Endothelial cell of umbilical vein (primary cell): ENCODE measurements around the gene MCM3. TPM values are rescaled to one million over a fixed set of nuclear protein-coding genes. Genes with fewer than 3 reads are reported as not detected.

ENCODE experiments used
- BruUV-seq: library from RNA; stranded (reverse); fragments of 400-500 nt; replicated peaks from 2 replicates; lab custom pipeline; 2021; lab: Mats Ljungman, UMichigan
- CTCF ChIA-PET: fragments of 300-600, 350-600 bp; sonication (Branson Sonifier 250); formaldehyde crosslinking; loops from one replicate; lab custom pipeline; 2021; ENCODE audit warnings: antibody characterized with exemption, inconsistent platforms; lab: Charles Lee
- POLR2A ChIA-PET: fragments of 300-600, 350-600 bp; sonication (Branson Sonifier 250); formaldehyde crosslinking; loops from one replicate; lab custom pipeline; 2021; ENCODE audit warnings: antibody characterized with exemption, inconsistent platforms; lab: Charles Lee
- DNase-seq: peaks from one replicate; pipeline ENCODE4 v3.0.0-alpha.2; 2011; ENCODE audit warnings: low read depth, low spot score
- FAIRE-seq: peaks from 2 replicates; lab custom pipeline; 2011; peaks lifted over from hg19 to GRCh38; lab: Jason Lieb, UNC
- H2AFZ ChIP-seq: 2 replicates; pipeline ENCODE4 v1.6.0; 2012; ENCODE audit warnings: low read depth, low read length, control low read depth, inconsistent platforms
- H3K27ac ChIP-seq: 2 replicates; pipeline ENCODE4 v1.5.1; 2011; ENCODE audit warnings: low read depth, mild to moderate bottlenecking, control low read depth, low read length, moderate library complexity; ENCODE audit not compliant: insufficient read depth
- H3K27me3 ChIP-seq, 2 experiments: 2 replicates each; pipeline versions ENCODE4 v1.6.0 to v1.6.1; 2011; ENCODE audit warnings: low read length in 2 of 2, mixed read lengths in 1 of 2; ENCODE audit not compliant: control insufficient read depth in 2 of 2, insufficient read depth in 2 of 2
- H3K36me3 ChIP-seq, 2 experiments: 2 replicates in 1 of 2; 3 replicates in 1 of 2; pipeline ENCODE4 v1.5.1; 2011; ENCODE audit warnings: low read length in 2 of 2, mild to moderate bottlenecking in 1 of 2, moderate library complexity in 1 of 2; ENCODE audit not compliant: control insufficient read depth in 2 of 2, insufficient read depth in 2 of 2; ENCODE audit errors: extremely low read depth in 1 of 2
- H3K4me1 ChIP-seq: 3 replicates; pipeline ENCODE4 v1.5.1; 2011; ENCODE audit warnings: mild to moderate bottlenecking, low read length; ENCODE audit not compliant: control insufficient read depth, insufficient read depth; ENCODE audit errors: extremely low read depth
- H3K4me2 ChIP-seq: 2 replicates; pipeline ENCODE4 v1.6.1; 2011; ENCODE audit warnings: low read length, control low read depth, mixed read lengths; ENCODE audit not compliant: insufficient read depth
- H3K4me3 ChIP-seq, 3 experiments: fragments of 200-600 bp in 1 of 3; sonication (generic), shearing (Covaris generic) in 1 of 3; replicated peaks in 1 of 3; 2 replicates each; pipeline ENCODE4 v1.5.1; 2011 to 2016; ENCODE audit warnings: control low read depth in 3 of 3, low read length in 3 of 3, mild to moderate bottlenecking in 2 of 3, inconsistent platforms in 1 of 3, low read depth in 1 of 3, moderate library complexity in 1 of 3; ENCODE audit not compliant: insufficient read depth in 1 of 3
- H3K79me2 ChIP-seq: 2 replicates; pipeline ENCODE4 v1.6.0; 2012; ENCODE audit warnings: low read length, inconsistent platforms; ENCODE audit not compliant: control insufficient read depth, insufficient read depth
- H3K9ac ChIP-seq: replicated peaks from 2 replicates; pipeline ENCODE3; 2011; ENCODE audit warnings: low read length, control low read depth; ENCODE audit not compliant: insufficient read depth; ENCODE audit errors: extremely low read depth
- H3K9me1 ChIP-seq: replicated peaks from 3 replicates; pipeline ENCODE4 v1.6.0; 2011; ENCODE audit warnings: mild to moderate bottlenecking, low read length; ENCODE audit not compliant: control insufficient read depth, insufficient read depth; ENCODE audit errors: extremely low read depth
- H3K9me3 ChIP-seq: replicated peaks from 2 replicates; pipeline ENCODE4 v1.5.1; 2012; ENCODE audit warnings: low read length, inconsistent platforms; ENCODE audit not compliant: control insufficient read depth, insufficient read depth
- H4K20me1 ChIP-seq: replicated peaks from 2 replicates; pipeline ENCODE3; 2011; ENCODE audit warnings: mild to moderate bottlenecking, low read length; ENCODE audit not compliant: control insufficient read depth, insufficient read depth; ENCODE audit errors: extremely low read depth
- EZH2 ChIP-seq: IDR thresholded peaks from 2 replicates; pipeline ENCODE4 v1.6.1; 2012; ENCODE audit warnings: borderline replicate concordance, low read depth, mild to moderate bottlenecking, moderate library complexity, low read length, inconsistent platforms; ENCODE audit not compliant: severe bottlenecking
- FOS ChIP-seq: IDR thresholded peaks from 2 replicates; pipeline ENCODE4 v1.6.1; 2011; ENCODE audit warnings: mild to moderate bottlenecking, low read length, moderate library complexity, borderline replicate concordance; ENCODE audit not compliant: insufficient read depth
- GATA2 ChIP-seq: IDR thresholded peaks from 2 replicates; pipeline ENCODE4 v1.7.0; 2011; ENCODE audit warnings: low read depth, mild to moderate bottlenecking, moderate library complexity, mixed read lengths, low read length; ENCODE audit not compliant: insufficient read length, insufficient read depth
- JUN ChIP-seq: IDR thresholded peaks from 2 replicates; pipeline ENCODE4 v1.6.1; 2011; ENCODE audit warnings: borderline replicate concordance, low read depth; ENCODE audit not compliant: insufficient read length, insufficient read depth
- MAX ChIP-seq: IDR thresholded peaks from 2 replicates; pipeline ENCODE4 v1.6.1; 2011; ENCODE audit not compliant: insufficient read depth, insufficient read length
- MYC ChIP-seq: IDR thresholded peaks from one replicate; pipeline ENCODE4 v1.6.1; 2011; ENCODE audit warnings: mild to moderate bottlenecking, low read depth, low read length
- POLR2A ChIP-seq: IDR thresholded peaks from 2 replicates; pipeline ENCODE4 v1.6.1; 2012; ENCODE audit warnings: low read depth, mild to moderate bottlenecking, control low read depth, low read length
- POLR2AphosphoS5 ChIP-seq: IDR thresholded peaks from 2 replicates; pipeline ENCODE4 v1.6.1; 2012; ENCODE audit warnings: low read depth, mild to moderate bottlenecking, control low read depth, low read length, moderate library complexity; ENCODE audit not compliant: insufficient read depth
- dilution Hi-C: fragments of 300-500 bp; cut with MboI; formaldehyde crosslinking; loops from one replicate; pipeline ENCODE4 v1.15.0; 2019; ENCODE audit warnings: low sequenced_read_pairs; ENCODE audit not compliant: extremely low pct_ligation_motif_present
- intact Hi-C: fragments of 100-400 bp; cut with micrococcal nuclease; formaldehyde crosslinking; loops from one replicate; pipeline ENCODE4 v1.10.0; 2022
- polyA plus RNA-seq, 4 experiments: library from polyadenylated mRNA; depleted of rRNA in 3 of 4; stranded (reverse) in 3 of 4; unstranded in 1 of 4; fragments of >200 nt; gene quantifications; 2 replicates each; pipeline versions ENCODE4 v1.2.1 to v1.2.3, GENCODE V29; 2011 to 2012; ENCODE audit warnings: missing spikeins in 1 of 4
- total RNA-seq: library from RNA; stranded (reverse); gene quantifications from 2 replicates; pipeline ENCODE4 v1.2.3, GENCODE V29; 2021
- TF ChIP-seq, protein P1 (sequence below), 2 donors: IDR thresholded peaks; 1 replicate in 1 of 2; 2 replicates in 1 of 2; pipeline ENCODE4 v1.5.1; 2011; ENCODE audit warnings: low read length in 2 of 2, mild to moderate bottlenecking in 2 of 2, moderate library complexity in 2 of 2, control low read depth in 1 of 2, inconsistent platforms in 1 of 2, low read depth in 1 of 2; ENCODE audit not compliant: insufficient read depth in 1 of 2; ENCODE audit errors: extremely low read depth in 1 of 2

Gene MCM3
- total and polyA plus RNA-seq, 2 donors (not counting 3 experiments of a cell fraction or from before 2014, with no cell fraction given): 57.2 to 81.6 TPM

GRCh38 chr6:52301326-52301725 is 16.8 kb upstream of the MCM3 start:
- Histone ChIP-seq H3K4me3 (no peak overlapping the region), H3K4me2 (no peak overlapping the region), H2AFZ (no peak overlapping the region), H3K36me3 (no peaks in the 10 kb centered on the region), H3K9ac (no peak overlapping the region), H3K4me1 (no peaks in the 10 kb centered on the region), H3K27me3 (no peaks in the 10 kb centered on the region), H3K9me3 (no peaks in the 10 kb centered on the region), H4K20me1 (no peaks in the 10 kb centered on the region), H3K9me1 (no peaks in the 10 kb centered on the region), H3K79me2 (no peaks in the 10 kb centered on the region), H3K27ac (no peak overlapping the region)
- BruUV-seq: no TSS peak
- DNase-seq (no peak), FAIRE-seq (no peak)
- POLR2A ChIA-PET: no interaction called here
- CTCF ChIA-PET: no interaction called here
- intact Hi-C loops: no loop called here
- dilution Hi-C loops: no loop called here
- TF ChIP-seq EZH2 (no peak), MYC (no peak), FOS (no peak), POLR2AphosphoS5 (no peak), JUN (no peak), POLR2A (no peak), MAX (no peak), GATA2 (no peak)
- TF ChIP-seq, protein P1, sequence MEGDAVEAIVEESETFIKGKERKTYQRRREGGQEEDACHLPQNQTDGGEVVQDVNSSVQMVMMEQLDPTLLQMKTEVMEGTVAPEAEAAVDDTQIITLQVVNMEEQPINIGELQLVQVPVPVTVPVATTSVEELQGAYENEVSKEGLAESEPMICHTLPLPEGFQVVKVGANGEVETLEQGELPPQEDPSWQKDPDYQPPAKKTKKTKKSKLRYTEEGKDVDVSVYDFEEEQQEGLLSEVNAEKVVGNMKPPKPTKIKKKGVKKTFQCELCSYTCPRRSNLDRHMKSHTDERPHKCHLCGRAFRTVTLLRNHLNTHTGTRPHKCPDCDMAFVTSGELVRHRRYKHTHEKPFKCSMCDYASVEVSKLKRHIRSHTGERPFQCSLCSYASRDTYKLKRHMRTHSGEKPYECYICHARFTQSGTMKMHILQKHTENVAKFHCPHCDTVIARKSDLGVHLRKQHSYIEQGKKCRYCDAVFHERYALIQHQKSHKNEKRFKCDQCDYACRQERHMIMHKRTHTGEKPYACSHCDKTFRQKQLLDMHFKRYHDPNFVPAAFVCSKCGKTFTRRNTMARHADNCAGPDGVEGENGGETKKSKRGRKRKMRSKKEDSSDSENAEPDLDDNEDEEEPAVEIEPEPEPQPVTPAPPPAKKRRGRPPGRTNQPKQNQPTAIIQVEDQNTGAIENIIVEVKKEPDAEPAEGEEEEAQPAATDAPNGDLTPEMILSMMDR (IDR thresholded peaks at IDR 0.05; ENCODE audit: extremely low read depth in 1 of 2, insufficient read depth in 1 of 2, low read depth in 1 of 2, low read length in 2 of 2): no peak
